Stimulated activated CD4-positive, alpha-beta T cell treated with anti-CD3 and anti-CD28 coated beads, TNF-alpha, amount 100 ng/mL, for 48 hours (primary cell): ENCODE data around the gene TIGD3.

Experiments
- DNase-seq, 3 donors: peaks; one replicate each; pipeline ENCODE4 v3.0.0-alpha.2; 2020; ENCODE audit warnings: low read depth in 3 of 3

TIGD3 gene

DNA sequence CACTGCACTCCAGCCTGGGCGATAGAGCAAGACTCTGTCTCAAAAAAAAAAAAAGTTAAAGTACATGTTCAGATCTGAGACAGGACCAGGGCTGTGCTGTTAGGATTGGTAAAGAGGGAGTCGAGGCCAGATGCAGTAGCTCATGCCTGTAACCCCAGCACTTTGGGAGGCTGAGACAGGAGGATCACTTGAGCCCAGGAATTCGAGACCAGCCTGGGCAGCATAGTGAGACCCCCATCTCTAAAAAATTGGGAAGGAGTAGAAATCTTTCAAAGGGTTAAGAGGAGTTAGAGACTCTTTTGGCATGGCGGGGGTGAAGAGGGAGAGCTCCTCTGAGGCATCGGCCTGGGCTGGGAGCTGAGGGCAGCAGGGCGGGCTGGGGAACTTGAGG is 16.1 kb downstream of the TIGD3 start:
- DNase-seq: no peak

DNA sequence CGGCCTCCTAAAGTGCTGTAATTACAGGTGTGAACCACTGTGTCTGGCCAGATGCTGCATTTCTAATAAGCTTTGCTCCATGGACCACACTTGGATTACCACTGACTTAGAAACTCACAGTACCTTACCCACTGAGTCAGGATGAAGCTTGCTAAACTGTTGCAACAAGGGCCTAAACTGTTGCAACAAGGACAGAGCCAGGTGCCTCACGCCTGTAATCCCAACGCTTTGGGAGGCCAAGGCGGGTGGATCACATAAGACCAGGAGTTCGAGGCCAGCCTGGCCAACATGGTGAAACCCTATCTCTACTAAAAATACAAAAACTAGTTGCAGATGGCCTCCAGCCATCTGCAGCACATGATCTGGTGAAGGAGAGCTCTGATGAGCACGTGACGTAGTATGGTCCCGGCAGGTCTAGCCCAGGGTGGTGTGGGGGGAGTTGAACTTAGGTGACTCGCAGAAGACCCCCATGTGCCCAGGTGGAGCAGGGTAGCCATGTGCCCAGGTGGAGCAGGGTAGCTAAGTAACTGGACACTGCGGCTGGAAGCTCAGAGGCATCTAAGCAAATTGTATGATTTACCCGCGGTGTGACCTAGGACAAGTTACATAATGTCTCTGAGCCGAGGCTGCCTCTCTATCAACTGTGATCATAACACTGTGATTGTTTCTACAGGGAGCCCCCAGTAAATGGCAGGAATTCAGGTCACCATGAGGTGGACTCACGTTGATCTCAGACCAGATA is 19.5 kb downstream of the TIGD3 start:
- DNase-seq: no peak

DNA sequence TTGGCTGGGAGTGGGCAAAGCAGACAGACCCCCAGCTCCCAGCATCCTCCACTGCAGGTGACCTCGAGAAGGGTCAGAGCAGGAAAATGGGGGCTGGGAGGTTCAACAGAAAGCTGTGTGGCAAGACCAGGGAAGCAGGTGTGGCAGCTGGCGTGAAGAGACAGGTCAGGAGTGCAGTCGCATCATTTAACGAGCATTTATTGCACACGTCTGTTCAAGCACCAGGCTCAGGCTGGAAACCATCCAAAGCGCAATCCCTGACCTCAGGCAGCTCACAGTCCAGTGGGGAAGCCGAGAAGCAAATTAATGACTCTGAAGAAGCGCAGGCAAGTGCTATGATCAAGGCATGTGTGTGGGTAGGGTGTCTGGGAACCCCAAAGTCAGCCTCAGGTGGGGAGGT is 20.5 kb downstream of the TIGD3 start:
- DNase-seq: no peak

DNA sequence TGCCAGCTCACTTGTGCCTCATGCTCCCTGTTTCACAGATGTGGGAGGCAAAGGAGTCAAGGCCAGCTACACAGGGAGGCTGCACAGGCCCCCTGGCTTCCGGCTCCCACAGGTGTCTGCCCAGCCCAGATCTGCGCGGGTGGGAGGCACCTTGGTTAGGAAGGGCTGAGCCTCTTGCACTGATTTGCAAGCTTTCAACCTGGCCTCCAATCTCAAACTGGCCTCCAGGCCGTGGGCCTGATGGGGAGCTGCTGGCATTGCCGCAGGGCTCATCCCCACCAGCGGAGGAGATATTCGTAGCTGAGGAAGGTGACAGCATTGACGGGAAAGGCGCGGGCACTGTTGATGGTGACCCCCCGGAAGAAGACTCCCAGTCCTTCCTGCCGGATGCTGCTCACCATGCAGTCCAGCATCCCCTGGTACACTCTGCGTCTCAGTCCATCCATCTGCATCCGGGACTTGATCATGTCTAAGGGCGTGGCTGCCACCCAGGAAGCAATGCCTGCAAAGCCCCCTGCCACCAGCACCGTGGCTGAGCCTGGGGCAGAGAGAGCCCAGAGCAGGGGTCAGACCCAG is 21.7 kb downstream of the TIGD3 start:
- DNase-seq: no peak

DNA sequence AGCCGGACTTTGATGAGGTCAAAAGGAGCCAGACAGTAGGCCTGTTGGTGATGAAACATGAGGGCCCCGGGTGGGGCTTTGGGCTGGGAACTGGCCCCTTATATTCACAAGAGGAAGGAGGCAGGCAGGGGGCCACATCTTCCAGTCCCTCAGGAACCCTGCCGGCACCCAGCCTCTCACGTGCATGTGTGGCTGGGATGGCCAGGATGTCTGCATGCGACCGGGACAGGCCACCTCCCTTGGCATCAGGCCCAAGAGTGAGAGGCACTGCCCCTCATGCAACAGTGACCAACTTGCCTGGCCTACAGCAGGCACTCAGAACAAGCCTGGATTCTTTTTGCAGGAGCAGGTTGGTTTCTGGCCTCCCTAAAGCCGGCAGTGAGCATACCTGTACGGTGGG is 22.5 kb downstream of the TIGD3 start:
- DNase-seq: no peak

DNA sequence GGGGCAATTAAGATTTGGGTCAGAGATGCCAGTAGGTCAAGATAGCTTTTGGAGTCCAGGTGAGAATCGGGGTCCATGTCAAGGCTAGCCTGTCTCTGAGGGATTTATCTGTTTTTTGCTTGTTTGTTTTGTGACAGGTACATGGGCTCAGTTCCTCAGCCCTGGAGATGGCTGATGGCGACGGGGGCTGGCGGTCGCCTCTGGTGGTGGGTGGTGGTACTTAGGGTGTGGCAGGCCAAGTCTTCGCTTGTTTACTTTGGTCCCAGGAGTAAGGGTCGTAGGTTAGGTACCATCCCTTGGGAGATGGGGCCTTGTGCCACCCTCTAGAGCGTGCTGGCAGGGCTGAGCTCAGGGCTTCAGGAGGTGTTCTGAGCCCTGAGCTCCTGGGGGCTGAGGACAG is 23.2 kb downstream of the TIGD3 start:
- DNase-seq: no peak

DNA sequence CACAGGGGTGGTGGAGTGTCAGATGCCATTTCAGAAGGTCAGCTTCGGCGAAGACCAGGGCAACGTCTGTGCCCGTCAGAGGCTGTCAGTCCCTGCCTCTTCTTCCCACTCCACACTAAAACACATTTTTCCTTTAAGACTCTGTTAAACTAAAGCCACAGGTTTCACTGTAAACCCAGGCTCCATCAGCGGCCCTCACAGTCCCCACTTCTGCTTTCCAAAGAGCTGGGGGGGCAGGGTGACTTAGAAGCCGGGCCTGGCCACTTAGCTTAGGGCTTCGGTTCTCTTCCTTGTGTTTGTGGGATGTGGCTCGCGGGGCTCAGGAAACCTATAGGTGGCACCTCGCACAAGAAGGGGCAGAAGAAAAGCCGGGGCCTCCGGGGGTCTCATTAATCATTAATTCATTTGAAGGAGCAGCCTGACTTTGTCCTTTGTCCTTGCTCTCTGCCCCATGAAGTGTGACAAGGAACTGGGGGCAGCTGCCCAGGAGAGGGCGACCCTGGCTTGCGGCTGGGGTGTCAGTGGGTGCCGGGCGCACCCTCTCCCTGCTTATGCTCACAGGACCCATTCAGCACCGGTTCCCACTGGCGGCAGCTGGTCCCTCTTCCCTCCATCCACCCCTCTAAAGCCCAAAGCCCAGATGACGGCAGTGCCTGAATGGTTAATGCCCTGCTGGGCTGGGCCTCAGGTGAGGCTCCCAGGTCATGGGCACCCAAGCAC is 23.8 kb downstream of the TIGD3 start:
- no peak for DNase-seq

DNA sequence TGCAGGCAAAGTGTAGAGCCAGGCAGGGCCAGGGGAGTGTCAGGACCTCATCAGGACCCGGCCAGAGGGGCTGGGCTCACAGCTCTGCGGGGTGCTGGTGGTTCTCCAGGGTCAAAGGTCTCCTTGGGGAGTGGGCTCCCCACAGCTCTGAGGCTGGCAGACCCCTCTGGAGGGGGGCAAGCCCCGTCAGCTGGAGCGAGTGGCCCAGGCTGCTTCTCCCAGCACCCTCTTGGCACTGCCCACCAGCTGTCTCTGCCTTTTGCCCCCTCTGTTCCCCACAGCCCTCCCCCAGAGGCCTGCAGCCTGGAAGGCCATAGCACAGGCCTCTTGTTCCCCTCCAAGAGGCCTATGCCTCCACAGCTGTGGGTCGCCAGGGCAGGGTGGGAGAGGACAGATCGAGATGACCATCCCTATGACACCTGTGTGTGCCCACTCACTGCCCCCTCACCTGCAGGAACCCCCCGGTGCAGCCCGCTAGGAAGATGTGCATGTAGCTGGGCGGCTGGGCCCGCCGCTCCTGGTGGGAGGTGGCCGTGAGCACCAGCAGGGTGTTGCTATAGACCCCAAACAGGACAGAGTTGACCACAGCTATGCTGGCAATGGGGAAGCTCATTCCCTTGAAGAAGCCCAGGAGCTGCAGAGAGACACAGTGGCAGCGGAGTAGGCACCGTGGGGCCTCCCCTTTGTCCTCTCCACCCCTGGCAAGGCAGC is 24.5 kb downstream of the TIGD3 start:
- no peak for DNase-seq

DNA sequence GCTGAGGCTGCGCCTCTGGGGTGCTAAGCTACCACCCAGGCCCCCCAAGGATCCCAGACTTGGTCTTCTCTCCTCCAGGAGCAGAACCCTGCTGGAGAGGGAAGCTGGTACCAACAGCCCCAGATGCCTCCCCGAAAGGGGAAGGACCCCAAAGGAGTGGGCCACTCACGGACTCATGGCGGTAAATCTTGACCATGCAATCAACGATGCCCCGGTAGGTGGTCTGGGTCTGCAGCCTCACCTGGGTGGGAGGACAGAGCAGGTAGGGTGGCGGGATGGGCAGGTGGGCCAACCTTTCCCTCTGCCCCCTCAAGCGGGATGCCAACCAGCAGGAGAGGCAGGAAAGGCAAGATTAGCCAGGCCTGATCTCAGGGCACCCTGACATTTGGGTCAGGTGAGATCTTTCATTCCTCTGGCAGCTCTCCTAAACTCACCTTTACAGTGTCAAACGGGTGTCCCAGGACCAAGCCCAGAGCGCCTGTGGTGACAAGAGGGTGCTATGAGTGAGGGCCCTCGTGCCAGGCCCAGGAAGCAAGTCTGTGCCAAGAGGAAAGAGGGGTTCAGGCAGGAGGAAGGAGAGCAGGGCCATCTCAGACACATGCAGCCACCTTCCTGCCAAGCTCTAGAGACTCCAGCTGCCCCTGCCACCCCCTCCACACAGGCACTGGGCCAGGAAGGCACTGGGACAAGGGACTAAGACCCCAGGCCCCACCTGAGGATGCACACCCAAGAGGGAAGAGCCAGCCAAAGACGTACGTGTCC is 25.3 kb downstream of the TIGD3 start:
- DNase-seq: no peak

DNA sequence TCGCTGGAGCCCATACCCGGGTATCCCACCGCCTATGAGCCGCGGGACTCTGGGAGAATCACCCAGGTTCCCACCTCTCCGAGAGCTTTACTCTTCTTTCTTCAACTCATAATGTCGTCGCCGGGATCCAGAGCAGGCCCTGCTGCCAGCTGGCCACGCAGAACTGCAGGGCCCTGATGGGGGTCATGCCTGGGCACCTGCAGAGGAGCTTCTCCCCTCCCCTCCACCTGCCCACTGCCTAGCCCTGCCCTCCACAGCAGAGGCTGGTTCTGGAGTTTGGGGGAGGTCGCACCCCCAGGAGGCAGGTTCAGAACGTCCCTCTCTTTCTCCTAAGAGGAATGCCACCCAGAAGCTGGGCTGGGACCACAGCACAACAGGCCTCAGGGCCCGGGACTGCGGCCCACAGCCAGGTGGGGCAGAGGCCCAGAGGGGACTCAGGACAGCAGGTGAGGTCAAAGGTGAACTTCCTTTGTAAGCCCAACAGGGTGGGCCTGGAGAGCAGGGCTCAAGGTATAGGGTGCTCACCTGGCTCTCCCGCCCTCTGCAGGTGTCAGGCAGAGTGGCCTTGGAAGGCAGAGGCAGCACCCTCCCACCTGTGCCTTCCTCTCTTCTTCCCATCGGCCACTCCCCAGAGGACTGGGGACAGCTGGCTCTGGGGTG is 26.0 kb downstream of the TIGD3 start:
- DNase-seq: no peak

DNA sequence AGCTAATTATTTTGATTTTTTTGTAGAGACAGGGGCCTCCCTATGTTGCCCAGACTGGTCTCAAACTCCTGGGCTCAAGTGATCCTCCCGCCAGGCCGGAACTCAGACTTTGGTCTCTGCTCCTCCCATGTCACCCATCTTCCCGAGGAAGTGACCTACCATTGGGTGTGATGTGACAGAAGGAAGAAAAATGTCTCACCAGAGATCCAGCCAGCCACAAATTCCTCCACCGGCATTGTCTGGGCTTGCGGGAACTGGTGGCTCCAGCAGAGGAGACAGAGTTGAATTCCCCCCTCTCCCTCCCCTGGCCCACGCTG is 27.1 kb downstream of the TIGD3 start:
- peak in 1 of 3 donors; percentile 39 for DNase-seq

DNA sequence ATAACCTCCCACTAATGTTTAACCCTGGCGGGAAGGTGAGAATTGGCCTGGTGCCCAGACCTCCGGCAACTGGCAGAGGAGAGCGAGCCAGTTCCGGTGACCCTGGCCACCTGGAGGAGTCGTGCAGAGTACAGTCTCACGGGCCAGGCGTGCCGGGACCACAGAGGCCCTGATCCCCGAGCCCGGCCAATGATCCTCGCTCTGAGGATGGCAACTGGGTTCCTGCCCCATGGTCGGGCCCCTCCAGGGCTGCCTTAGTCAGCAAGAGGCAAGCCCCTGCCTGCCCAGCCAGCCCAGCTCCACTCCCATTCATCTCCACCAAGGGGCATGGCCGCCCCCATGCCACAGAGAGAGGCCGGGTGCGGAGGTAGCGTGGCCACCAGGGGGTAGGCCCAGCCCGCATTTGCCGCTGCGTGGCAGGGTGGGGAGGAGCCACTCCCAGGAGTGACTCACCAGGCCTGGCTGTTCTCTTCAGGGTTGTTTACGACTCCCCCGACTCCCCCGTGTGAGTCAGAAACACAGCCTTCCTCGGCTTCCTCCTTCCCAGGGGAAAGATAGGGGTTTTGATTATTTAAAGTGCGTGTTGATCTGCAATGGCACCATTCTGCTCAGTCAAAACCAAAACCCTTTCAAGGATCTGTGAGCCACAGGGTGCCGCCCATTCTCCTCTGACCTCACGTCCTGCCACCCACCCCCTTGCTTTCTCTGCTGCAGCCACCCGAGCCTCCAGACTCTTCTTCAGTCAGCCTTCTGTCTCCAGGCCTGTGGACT is 27.7 kb downstream of the TIGD3 start, which contains the start of gene SLC25A45:
Gene SLC25A45, minus strand, starts transcription at position 614 of the 771 bp plus-strand sequence. CDS start 695 bp downstream, outside the sequence.
- DNase-seq: peak; percentile 84 to 92 (median 91)

DNA sequence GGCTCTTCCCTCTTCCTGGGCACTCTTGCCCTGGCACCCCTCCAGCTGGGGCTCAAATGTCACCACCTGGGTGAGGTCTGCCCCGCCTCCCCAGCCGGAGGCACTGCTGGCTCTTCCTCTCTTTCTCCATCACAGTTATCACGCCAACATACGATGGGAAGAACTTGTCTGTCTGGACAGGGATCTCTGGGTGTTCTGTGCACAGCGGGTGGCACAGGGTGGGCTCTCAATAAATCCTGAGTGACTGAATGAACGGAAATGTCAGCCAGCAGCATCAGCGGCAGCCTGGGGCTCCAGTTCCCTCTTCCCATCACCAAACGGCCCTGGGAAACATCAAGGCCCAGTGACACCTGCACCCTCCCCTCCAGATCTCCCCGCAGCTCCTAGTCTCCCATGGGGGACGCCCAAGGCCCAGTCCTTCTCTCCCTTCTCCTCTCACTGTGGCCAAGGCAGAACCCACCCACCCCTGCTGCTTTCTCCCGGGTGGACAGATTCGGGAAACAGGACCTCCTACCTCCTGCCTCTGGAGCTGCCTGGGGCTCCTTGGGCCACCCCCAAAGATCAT is 28.3 kb downstream of the TIGD3 start:
- no peak for DNase-seq

DNA sequence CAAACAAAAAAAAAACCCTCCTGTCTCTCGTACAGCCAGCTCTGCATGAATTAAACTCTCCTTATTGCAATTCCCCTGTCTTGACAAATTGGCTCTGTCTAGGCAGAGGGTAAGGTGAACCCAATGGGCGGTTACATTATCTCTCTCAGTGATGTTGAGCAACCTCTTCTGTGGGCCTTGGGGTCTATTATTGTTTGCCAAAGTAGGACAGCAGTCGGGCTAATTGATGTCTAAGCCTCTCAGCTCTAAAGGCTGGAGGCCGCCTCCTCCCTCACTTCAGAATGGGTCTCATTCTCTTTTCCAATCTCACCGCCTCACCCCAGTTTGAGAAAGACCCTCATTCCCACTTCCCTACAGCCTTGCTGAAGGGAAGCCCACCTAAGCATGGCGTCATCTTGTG is 29.2 kb downstream of the TIGD3 start:
- no peak for DNase-seq

DNA sequence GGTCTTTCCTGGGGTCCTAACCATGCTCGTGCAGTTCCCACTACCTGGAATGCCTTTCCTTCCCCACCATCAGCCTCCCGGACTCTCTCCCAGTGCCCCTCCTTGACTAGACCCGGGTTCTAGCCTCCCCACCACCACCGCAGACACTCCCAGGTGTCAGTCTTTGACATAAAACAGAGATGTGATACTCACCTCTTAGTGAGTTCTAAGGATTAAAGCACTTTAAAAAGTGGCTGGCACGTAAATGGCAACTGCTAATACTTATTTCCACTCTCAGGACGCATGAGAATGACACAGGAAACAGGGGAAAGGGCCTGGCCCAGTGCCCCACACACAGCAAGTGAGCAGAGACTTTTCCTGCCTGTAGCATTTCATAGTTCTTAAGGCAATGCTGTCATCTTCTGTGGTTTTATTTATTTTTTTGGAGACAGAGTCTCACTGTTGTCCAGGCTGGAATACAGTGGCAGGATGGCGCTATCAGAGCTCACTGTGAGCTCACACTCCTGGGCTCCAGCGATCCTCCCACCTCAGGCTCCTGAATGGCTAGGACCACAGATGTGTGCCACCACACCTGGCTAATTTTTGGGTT is 29.8 kb downstream of the TIGD3 start:
- no peak for DNase-seq

DNA sequence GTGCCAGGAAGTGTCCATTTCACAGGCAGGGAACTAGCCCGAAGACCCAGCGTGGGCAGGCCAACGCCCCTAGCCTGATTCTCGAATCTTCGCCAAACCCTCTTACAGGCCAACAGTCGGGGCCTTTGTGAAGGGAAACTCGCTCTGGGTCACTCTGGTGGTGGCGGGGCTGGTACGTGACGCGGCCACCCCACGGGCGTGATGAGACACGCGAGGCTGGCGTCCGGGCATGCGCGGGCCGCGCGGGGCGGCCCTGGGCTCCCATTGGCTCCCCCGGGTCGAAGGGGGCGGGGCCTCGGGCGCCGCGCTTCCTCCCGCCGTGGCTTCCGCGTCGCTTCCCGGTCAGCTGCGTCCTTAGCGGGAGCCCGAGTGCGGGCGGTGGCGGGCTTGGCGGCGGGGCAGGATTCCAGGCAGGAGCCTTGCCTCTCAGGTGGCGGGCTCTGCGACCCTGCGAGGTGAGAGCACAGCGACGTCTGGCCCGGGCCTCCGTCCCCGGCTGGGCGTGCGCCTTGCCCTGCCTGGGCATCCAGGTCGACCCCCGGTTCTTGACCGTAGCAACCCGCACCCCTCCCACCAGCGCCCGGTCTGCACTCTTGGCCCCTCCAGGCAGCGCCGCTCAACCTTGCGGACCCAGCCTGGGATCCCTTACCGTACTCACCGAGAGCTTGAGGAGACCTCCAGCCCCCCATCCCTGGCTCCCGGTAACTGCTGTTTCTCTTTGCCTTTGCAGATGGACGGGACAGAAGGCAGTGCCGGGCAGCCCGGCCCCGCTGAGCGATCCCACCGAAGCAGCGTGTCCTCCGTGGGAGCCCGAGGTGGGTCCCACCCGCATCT is 32.0 kb downstream of the TIGD3 start, which contains the start of gene FRMD8:
Gene FRMD8, plus strand, starts transcription at position 331 of the 834 bp plus-strand sequence. Its CDS starts 400 bp downstream, at position 731.
- DNase-seq: peak; percentile 58 to 83 (median 71)

DNA sequence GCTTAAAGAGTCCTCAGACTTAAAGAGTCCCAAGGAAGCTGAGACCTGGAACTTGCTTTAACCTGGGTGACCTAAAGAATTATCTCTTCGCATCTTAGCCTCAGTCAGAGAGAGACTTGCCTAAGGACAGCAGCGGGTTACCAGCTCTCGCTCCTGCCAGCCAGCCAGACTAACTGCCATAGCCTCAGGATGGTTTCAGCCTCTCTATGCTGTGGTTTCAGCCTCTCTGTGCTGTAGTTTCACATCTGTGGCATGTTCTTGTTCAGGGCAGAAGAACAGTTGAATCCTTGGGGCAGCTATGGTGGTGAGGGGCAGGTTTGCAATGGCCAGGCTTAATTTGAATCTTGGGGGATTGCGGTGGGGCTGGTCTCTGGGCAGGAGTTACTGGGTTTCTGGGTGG is 34.2 kb downstream of the TIGD3 start:
- no peak for DNase-seq

DNA sequence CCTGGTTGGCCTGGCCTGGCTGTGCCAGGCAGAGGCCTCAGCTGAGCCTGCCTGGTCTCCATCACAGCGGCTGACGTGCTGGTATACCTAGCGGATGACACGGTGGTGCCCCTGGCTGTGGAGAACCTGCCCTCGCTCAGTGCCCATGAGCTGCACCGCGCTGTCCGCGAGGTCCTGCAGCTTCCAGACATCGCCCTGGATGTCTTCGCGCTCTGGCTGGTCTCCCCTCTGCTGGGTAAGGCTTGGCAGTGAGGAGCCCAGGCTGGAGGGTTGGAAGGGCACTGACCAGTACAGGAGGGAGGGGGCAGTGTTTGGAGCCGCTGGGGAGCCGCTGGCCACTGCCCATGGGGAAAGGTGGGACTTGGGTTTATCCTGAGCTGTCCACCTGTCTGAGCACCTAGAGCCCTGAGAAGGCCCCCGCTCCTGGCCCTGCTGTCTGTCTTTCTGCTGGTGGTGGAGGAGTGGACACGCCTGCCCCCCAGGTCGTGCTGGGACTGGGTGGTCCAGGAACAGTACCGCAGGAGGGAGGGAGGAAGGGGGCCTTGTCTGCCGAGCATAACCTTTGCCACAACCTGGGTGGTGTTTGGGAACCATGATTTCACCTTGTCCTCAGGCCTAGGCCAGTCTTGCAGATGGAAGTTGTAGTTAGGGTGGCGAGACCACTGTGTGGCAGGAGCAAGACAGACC is 34.9 kb downstream of the TIGD3 start:
- no peak for DNase-seq
